SK-MEL-5 (cell line): ENCODE measurements around the gene RNF212B. TPM values are rescaled to one million over a fixed set of nuclear protein-coding genes. Genes with fewer than 3 reads are reported as not detected.
"Not testable (repeated sequence)": the region's sequence is repeated elsewhere in the genome, so short reads cannot be mapped to it uniquely, and the experiment has no call there.

Source experiments
- DNase-seq: peaks from one replicate; pipeline ENCODE4 v3.0.0-alpha.2; 2016; ENCODE audit warnings: low read depth, low spot score
- in situ Hi-C: cut with HindIII; loops from 2 replicates; pipeline ENCODE4 v1.10.0; 2016; ENCODE audit warnings: low sequenced_read_pairs, high pct_unique_total_duplicates, low pct_unique_long_range_greater_than_20kb
- polyA plus RNA-seq, 2 experiments: library from polyadenylated mRNA; depleted of rRNA; stranded (reverse); fragments of >200 nt; gene quantifications; 2 replicates each; pipeline ENCODE4 v1.2.3, GENCODE V29; 2015
- total RNA-seq: library from RNA; depleted of rRNA; stranded (reverse); fragments of >200 nt; shearing (Covaris generic); gene quantifications from 2 replicates; pipeline ENCODE4 v1.2.3, GENCODE V29; 2014; rRNA removed

The RNF212B gene
- not detected in 2 replicates for total RNA-seq
- not detected in 2 replicates for polyA plus RNA-seq (2015; cell fraction: cytosol; rRNA removed)
- polyA plus RNA-seq (2015; cell fraction: nucleus; rRNA removed): not detected in 2 replicates

DNA sequence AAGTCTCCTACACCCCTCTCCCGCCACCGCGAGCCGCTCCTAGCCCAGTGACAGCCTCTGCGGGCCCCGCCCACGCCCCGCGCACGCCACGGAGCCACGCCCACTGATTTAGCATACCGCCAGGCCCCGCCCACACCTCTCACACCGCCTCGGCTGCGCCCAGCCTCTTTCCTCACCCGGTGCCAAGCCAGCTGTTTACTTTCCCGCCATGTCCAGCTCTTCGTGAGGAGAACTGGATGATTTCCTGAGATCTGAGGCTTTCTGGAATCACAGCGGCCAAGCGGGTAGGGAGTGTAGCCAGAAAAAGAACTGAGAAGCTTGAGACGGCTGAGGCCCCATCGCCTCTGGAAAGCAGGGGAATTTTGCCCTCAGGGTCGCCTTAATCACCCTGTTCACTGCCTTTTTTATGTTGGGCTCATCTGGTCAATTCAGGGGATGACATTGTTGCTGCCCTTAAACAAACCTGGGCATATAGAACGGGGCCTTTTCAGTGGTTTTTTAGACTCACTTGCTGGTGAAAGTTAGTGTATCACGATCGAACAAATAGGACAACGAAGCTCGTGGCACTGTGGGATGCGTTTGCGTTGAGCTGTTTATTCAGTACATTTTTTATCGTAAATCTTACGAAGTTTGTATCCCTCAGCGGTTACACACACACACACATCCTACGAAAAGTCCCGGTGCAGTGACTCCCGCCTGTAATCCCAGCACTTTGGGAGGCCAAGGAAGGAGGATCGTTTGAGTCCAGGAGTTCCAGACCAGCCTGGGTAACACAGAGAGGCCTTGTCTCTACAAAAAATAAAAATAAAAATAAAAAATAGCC, at the start of gene RNF212B:
Gene RNF212B (plus strand): TSS at position 165 of the 823 bp plus-strand sequence. CDS start 2,410 bp downstream, outside the sequence.
- in situ Hi-C loops: no loop called here
- DNase-seq: peak; percentile 50

- in situ Hi-C loops: no loop called here
- no peak for DNase-seq
These were observed 44.3 kb upstream of the RNF212B start for GRCh38 chr14:23193432-23193831.

DNA sequence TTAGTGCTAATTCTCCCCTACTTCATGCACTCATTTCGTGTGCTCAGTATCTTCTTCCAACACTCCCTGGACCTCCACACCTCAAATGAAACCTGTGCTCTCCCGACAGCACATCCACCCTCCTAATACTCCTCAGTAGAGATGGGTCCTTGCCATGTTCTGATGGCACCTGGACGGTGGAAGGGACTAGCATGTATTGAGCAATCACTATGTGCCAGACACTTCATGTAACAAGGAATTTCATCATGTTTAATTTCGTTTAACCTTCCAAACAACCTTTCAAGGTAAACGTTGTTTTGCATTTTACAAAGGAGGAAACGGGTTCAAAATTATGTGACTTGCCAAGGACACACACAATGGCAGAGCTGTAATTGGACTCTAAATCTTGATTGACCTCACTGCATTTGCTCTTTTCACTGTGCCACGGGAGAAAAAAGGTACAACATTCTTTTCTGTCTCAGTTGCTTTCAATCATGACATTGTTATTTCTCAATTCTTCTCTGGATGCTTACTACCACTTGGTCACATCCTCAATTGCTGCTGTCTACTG, 42.1 kb upstream of the RNF212B start:
- in situ Hi-C loops: no loop called here
- DNase-seq: no peak

DNA sequence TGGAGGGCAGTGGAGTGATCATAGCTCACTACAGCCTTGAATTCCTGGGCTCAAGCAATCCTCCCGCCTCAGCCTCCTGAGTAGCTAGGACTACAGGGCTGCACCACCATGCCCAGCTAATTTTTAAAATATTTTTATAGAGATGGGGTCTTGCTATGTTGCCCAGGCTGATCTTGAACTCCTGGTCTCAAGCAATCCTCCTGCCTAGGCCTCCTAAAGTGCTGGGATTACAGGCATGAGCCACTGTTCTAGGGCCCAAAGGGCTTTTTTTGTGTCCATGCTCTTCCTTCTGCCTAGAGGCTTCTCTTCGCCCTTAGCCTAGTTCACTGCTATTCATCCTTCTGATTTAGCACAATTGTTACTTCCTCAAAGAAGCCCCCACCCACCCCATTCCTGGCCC, 41.2 kb upstream of the RNF212B start:
- in situ Hi-C loops, DNase-seq: not testable (repeated sequence)

DNA sequence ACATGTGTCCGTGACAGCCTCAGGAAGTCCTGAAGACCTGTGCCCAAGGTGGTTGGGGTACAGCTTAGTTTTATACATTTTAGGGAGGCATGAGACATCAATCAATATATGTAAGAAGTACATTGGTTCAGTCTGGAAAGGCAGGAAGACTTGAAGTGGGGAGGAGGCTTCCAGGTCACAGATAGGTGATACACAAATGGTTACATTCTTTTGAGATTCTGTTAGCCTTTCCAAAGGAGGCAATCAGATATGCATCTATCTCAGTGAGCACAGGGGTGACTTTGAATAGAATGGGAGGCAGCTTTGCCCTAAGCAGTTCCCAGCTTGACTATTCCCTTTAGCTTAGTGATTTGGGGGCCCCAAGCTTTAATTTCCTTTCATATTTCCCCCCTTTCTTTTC, 38.6 kb upstream of the RNF212B start:
- DNase-seq, in situ Hi-C loops: not testable (repeated sequence)

GRCh38 chr14:23202001-23202400, 35.7 kb upstream of the RNF212B start:
- DNase-seq: no peak
- in situ Hi-C loops: no loop called here

DNA sequence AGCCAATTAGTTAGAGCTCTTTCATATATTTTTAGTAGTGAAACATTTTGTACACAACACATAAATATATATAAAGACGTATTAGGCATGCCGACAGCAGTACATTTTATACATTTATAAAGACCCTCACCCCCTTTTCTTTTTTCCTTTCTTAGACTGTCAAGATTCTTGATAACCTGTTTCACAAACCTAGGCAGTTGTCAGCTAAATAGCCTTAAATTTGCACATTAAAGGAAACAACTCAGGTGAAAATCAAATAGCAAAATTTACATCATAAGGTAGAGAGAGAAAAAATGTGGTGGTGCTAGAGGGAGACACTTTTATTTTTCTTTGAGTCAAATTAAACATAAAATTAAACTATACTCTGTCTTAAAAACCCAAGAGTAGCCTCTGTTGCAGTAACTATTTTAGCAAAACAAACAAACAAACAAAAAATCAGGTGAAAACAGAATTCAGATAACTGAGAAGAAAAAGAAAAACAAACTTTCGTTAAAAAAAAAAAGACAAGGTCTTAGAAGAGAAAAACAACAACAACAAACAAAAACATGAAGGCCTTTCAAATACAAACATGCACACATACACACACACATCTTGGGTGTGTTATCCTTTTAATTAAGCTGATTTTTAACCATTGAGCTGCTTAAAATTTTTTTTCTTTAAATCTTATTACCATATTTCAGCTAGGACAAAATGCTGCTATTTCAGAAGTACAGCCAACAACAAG, 31.2 kb upstream of the RNF212B start:
- in situ Hi-C loops: no loop called here
- DNase-seq: no peak

DNA sequence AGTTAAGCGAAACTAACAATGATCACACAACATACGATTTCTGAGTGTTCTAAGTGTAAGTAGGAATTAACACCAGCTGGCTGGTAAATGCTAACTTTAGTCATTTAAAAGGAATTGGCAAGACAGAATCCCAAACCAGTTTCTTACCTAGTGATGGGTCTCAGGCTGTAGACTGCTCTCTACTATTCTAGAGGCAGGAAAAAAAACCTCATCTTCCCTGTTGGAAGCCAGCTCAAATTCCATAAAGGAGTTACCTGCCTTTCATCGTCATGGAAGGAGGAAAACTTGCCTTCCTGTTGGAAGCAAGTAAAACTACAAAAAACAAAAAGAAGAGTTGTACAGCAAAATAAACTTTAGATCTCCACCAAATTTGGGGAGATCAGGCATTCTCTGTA, 30.6 kb upstream of the RNF212B start:
- in situ Hi-C loops: no loop called here
- no peak for DNase-seq

DNA sequence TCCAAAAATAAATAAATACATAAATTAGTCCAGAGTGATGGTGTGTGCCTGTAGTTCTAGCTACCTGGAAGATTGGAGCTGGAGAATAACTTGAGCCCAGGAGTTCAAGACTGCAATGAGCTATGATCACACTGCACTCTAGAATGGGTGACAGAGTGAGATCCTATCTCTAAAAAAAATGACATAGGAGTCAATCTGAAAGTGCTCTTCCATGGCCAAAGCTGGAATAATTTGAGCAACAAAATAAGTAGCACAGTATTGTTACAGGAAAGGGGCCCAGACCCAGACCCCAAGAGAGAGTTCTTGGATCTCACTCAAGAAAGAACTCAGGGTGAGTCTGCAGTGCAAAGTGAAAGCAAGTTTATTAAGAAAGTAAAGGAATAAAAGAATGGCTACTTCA, 29.4 kb upstream of the RNF212B start:
- no peak for DNase-seq
- in situ Hi-C loops: no loop called here

- in situ Hi-C loops: no loop called here
- peak; percentile 33 for DNase-seq
These were observed 27.9 kb upstream of the RNF212B start for GRCh38 chr14:23209651-23210423.

- DNase-seq: no peak
- in situ Hi-C loops: no loop called here
These were observed 22.3 kb upstream of the RNF212B start for GRCh38 chr14:23215421-23215820.

GRCh38 chr14:23217032-23218020, 20.4 kb upstream of the RNF212B start:
- in situ Hi-C loops: no loop called here
- no peak for DNase-seq

DNA sequence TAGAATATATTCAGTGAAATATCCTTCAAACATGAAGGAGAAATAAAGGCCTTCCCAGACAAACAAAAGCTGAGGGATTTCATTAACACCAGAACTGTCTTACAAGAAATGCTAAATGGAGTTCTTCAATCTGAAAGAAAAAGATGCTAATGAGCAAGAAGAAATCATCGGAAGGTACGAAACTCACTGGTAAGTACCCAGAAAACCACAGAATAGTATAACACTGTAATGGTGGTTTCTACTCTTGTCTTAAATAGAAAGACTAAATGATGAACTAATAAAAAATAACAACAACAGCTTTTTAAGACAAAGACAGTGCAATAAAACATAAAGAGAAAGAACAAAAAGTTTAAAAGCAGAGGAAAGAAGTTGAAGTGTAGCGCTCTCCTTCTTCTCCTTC, 18.7 kb upstream of the RNF212B start:
- in situ Hi-C loops: no loop called here

DNA sequence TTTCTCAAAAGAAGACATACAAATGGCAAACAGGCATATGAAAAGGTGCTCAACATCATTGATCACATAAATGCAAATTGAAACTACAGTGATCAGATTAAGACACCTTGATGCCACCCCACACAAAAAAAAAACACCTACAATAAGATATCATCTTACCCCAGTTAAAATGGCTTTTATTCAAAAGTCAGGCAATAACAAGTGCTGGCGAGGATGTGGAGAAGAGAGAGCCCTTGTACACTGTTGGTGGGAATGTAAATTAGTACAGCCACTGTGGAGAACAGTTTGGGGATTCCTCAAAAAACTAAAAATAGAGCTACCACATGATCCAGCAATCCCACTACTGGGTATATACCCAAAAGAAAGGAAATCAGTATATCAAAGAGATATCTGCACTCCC, 12.8 kb upstream of the RNF212B start:
- DNase-seq, in situ Hi-C loops: not testable (repeated sequence)

More for the DNA sequence above, 18.7 kb upstream of the RNF212B start:
- DNase-seq: no peak

DNA sequence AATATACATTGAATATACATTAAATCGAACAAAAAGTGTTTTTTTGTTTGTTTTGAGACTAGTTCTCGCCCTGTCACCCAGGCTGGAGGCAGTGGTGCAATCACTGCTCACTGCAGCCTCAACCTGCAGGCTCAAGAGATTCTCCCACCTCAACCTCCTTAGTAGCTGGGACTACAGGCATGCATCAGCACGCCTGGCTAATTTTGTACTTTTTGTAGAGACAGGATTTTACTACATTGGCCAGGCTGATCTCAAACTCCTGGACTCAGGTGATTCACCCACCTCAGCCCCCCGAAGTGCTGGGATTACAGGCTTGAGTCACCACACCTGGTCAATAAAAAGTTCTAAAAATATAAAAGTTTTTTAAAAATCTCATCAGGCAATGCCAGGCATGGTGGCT, 10.2 kb upstream of the RNF212B start:
- in situ Hi-C loops: no loop called here

DNA sequence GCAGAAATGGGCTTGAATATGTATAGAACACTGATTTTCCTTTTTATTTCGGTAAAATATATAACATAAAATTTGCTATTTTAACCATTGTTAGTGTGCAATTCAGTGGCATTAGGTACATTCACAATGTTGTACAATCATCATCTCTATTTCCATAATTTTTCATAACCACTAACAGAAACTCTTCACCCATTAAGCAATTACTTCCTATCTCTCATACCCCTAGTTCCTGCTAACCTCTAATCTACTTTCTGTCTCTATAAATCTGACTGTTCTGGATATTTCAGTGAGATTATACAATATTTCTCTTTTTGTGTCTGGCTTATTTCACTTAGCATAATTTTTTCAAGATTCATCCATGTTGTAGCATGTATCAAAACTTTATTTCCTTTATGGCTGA, 8.9 kb upstream of the RNF212B start:
- in situ Hi-C loops: no loop called here
- DNase-seq: no peak

More for the DNA sequence above, 10.2 kb upstream of the RNF212B start:
- no peak for DNase-seq
